Fibroblast of lung (primary cell): ENCODE data around the gene DBT. TPM values are rescaled to one million over a fixed set of nuclear protein-coding genes. Genes with fewer than 3 reads are reported as not detected.

Experiments used
- DNase-seq, 2 donors: peaks; one replicate each; pipeline versions ENCODE4 v3.0.0 to v3.0.0-alpha.2; 2010; ENCODE audit warnings: low read depth in 2 of 2
- H2AFZ ChIP-seq: 2 replicates; pipeline ENCODE4 v1.5.1; 2012; ENCODE audit warnings: low read length, control low read depth, inconsistent platforms
- H3K27ac ChIP-seq: 2 replicates; pipeline ENCODE4 v1.5.1; 2011; ENCODE audit warnings: low read length, control low read depth; ENCODE audit not compliant: insufficient read depth
- H3K27me3 ChIP-seq: 2 replicates; pipeline ENCODE4 v1.5.1; 2011; ENCODE audit warnings: mild to moderate bottlenecking, low read length; ENCODE audit not compliant: control insufficient read depth, insufficient read depth
- H3K36me3 ChIP-seq: 2 replicates; pipeline ENCODE4 v1.5.1; 2011; ENCODE audit warnings: low read length; ENCODE audit not compliant: control insufficient read depth, insufficient read depth
- H3K4me1 ChIP-seq: 2 replicates; pipeline ENCODE4 v1.5.1; 2011; ENCODE audit warnings: low read length; ENCODE audit not compliant: control insufficient read depth, insufficient read depth; ENCODE audit errors: extremely low read depth
- H3K4me2 ChIP-seq: 2 replicates; pipeline ENCODE4 v1.5.1; 2011; ENCODE audit warnings: low read length, control low read depth; ENCODE audit not compliant: insufficient read depth; ENCODE audit errors: extremely low read depth
- H3K4me3 ChIP-seq, 4 experiments: fragments of 200-600 bp in 1 of 4; sonication (generic) in 1 of 4; replicated peaks in 1 of 4; 2 replicates each; pipeline ENCODE4 v1.5.1; 2011 to 2016; ENCODE audit warnings: low read length in 4 of 4, low read depth in 3 of 4, mild to moderate bottlenecking in 3 of 4, control low read depth in 2 of 4, inconsistent platforms in 1 of 4, mixed read lengths in 1 of 4; ENCODE audit not compliant: insufficient read depth in 1 of 4; ENCODE audit errors: control extremely low read depth in 1 of 4
- H3K79me2 ChIP-seq: 2 replicates; pipeline ENCODE4 v1.5.1; 2012; ENCODE audit warnings: mild to moderate bottlenecking, low read length, inconsistent platforms; ENCODE audit not compliant: control insufficient read depth, insufficient read depth
- H3K9ac ChIP-seq: 2 replicates; pipeline ENCODE4 v1.5.1; 2011; ENCODE audit warnings: mild to moderate bottlenecking, low read length, control low read depth; ENCODE audit not compliant: insufficient read depth
- H3K9me3 ChIP-seq: 2 replicates; pipeline ENCODE4 v1.5.1; 2012; ENCODE audit warnings: low read depth, low read length; ENCODE audit not compliant: control insufficient read depth, insufficient read depth
- H4K20me1 ChIP-seq: 2 replicates; pipeline ENCODE4 v1.5.1; 2011; ENCODE audit warnings: low read length; ENCODE audit not compliant: control insufficient read depth, insufficient read depth; ENCODE audit errors: extremely low read depth
- CTCF ChIP-seq, 2 donors: IDR thresholded peaks in 1 of 2; conservative IDR thresholded peaks in 1 of 2; 1 replicate in 1 of 2; 2 replicates in 1 of 2; pipeline ENCODE4 v1.5.1; 2011 to 2012; ENCODE audit warnings: low read length in 2 of 2, control low read depth in 1 of 2, inconsistent platforms in 1 of 2, low read depth in 1 of 2, mild to moderate bottlenecking in 1 of 2
- EZH2 ChIP-seq: IDR thresholded peaks from 2 replicates; pipeline ENCODE4 v1.5.1; 2012; ENCODE audit warnings: low read length, control low read depth, mild to moderate bottlenecking; ENCODE audit errors: missing control alignments
- polyA plus RNA-seq, 2 donors: library from polyadenylated mRNA; depleted of rRNA in 1 of 2; stranded (reverse) in 1 of 2; unstranded in 1 of 2; fragments of >200 nt; gene quantifications; 2 replicates each; pipeline ENCODE4 v1.2.1, GENCODE V29; 2011 to 2012; ENCODE audit warnings: missing spikeins in 1 of 2
- total RNA-seq: library from RNA; depleted of rRNA; stranded (reverse); fragments of >200 nt; gene quantifications from 2 replicates; pipeline ENCODE4 v1.2.1, GENCODE V29; 2014

The DBT gene
- total and polyA plus RNA-seq, 2 donors (not counting 1 experiment from before 2014, with no cell fraction given) = 7.9 to 9.4 TPM

DNA sequence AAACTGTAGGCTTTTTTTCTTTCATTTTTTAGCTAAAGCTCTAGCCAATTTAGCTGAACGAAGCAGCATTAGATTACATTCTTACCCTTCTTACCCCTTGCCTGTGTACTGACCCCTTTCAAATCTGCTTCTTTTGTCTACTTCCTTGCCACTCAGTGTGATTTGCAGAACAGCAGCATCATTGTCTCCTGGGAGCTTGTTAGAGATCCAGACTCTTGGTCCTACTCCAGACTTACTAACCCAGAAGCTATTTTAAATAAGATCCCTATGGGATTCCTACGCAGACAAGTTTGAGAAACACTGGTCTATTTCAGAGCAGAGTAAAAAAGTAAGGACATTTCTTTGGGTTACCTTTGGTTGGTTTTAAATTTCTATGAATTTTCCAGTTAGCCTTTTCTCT is 85.4 kb downstream of the DBT start:
- no peak overlapping the region for H2AFZ ChIP-seq
- DNase-seq = peak; percentile 17 to 75
- H3K4me3 ChIP-seq = no peak overlapping the region
- no peak for TF ChIP-seq CTCF (conservative IDR thresholded peaks at IDR 0.05 in 1 of 2, IDR thresholded peaks at IDR 0.05 in 1 of 2; ENCODE audit: low read depth in 1 of 2, low read length in 2 of 2)
- no peak for TF ChIP-seq EZH2
- H3K27ac ChIP-seq = no peak overlapping the region
- H3K9ac ChIP-seq = no peak overlapping the region
- no peaks in the 10 kb centered on the region for H3K27me3 ChIP-seq
- no peaks in the 10 kb centered on the region for H3K4me1 ChIP-seq
- no peaks in the 10 kb centered on the region for H3K36me3 ChIP-seq
- H3K9me3 ChIP-seq = no peaks in the 10 kb centered on the region
- H4K20me1 ChIP-seq = no peaks in the 10 kb centered on the region
- no peak overlapping the region for H3K4me2 ChIP-seq
- no peaks in the 10 kb centered on the region for H3K79me2 ChIP-seq

DNA sequence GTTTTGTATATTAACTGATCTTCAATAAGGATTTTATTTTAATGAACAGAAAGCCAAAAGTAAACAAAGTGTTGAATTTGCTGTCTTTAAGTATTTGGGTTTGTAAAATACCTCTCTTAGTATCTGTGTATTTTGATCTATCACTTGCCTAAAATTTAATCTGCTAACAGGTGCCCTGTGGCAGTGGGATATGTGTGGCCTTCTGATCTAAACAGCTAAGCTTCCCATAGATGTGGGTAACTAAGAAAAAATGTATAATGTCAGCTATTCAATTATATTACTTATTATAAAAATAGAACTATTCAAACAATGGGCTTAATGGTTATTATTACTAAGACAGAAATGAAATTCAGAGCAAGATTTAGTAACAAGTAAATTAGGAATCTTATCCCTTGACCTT is 86.8 kb downstream of the DBT start:
- Histone ChIP-seq H3K9ac (no peak overlapping the region), H3K27ac (no peak overlapping the region), H3K4me2 (no peak overlapping the region), H3K4me1 (no peaks in the 10 kb centered on the region), H3K27me3 (no peaks in the 10 kb centered on the region), H4K20me1 (no peaks in the 10 kb centered on the region), H3K36me3 (no peaks in the 10 kb centered on the region), H3K79me2 (no peaks in the 10 kb centered on the region), H3K4me3 (no peak overlapping the region), H2AFZ (no peak overlapping the region), H3K9me3 (no peaks in the 10 kb centered on the region)
- no peak for TF ChIP-seq CTCF (conservative IDR thresholded peaks at IDR 0.05 in 1 of 2, IDR thresholded peaks at IDR 0.05 in 1 of 2; ENCODE audit: low read depth in 1 of 2, low read length in 2 of 2)
- no peak for TF ChIP-seq EZH2
- no peak for DNase-seq

DNA sequence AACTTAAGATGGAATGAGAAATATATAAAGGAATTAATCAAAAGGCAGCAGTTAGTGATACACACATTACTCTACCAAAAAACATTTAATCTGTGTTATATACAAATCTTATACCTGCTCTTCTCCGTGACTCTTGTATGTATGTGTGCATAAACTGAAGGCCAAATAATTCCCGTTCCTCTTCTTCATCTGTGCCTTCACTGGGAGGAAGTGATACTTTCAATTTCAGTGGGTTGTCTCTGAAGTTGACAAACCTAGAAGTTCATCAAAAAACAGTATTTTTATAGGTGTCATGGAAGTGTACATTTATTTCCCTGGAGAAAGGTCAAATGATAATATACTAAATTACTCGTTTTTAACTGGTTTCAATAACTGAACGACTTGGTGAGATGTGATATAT is 97.4 kb downstream of the DBT start:
- H3K4me2 ChIP-seq = no peak overlapping the region
- H3K27me3 ChIP-seq = no peaks in the 10 kb centered on the region
- TF ChIP-seq EZH2 (no peak), CTCF (conservative IDR thresholded peaks at IDR 0.05 in 1 of 2, IDR thresholded peaks at IDR 0.05 in 1 of 2; ENCODE audit: low read depth in 1 of 2, low read length in 2 of 2) (no peak)
- H3K79me2 ChIP-seq = no peaks in the 10 kb centered on the region
- peaks cover 2% of the 10 kb centered on the region for H3K36me3 ChIP-seq
- H3K4me3 ChIP-seq = no peak overlapping the region
- no peaks in the 10 kb centered on the region for H3K9me3 ChIP-seq
- H2AFZ ChIP-seq = no peak overlapping the region
- H4K20me1 ChIP-seq = no peaks in the 10 kb centered on the region
- H3K9ac ChIP-seq = no peak overlapping the region
- H3K4me1 ChIP-seq = no peaks in the 10 kb centered on the region
- no peak for DNase-seq
- H3K27ac ChIP-seq = no peak overlapping the region
